ENCODE results near the gene VAMP2. TPM values are rescaled to one million over a fixed set of nuclear protein-coding genes. Genes with fewer than 3 reads are reported as not detected.

Gene VAMP2
- total RNA-seq, 1 donor from 2014 or later = 46.4 TPM

DNA sequence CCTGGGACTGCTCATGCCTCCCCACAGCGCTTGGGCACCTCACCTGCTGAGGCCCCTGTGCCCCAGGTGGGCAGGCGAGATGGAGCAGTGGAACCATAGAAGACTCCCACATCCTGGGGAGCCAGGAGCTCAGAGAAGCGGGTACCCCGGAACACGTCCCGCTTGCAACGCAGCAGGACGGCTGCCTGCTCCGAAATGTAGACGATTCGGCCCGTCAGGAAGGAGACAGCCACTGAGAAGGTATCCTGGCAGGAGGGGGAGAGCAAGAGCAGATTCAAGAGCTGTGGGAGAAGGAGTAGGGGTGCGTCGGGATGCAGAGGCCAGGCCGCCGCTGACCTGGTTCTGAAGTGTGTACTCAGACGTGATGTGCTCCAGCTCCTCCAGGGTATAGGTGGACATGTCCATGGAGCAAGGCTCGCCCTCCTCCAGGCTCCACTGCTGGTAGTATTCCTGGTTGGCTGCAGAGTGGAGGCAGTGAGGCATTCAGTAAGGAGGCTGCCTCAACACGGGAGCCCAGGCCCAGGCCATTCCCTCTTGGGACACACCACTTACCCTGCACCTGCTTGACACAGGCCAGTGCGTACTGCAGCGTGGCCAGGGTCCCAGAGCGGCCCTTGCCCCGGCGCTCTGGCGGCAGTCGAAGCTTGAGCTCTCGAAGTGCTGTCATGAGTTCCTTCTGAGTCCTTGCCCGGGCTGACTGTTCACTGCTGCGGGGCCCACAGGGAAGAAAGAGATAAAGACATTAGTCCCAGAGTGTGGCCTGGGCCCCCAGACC lies 13.1 kb downstream of the VAMP2 start:
- no peak for DNase-seq (ENCODE audit: low spot score, unreplicated experiment)
- TF ChIP-seq, protein P1, sequence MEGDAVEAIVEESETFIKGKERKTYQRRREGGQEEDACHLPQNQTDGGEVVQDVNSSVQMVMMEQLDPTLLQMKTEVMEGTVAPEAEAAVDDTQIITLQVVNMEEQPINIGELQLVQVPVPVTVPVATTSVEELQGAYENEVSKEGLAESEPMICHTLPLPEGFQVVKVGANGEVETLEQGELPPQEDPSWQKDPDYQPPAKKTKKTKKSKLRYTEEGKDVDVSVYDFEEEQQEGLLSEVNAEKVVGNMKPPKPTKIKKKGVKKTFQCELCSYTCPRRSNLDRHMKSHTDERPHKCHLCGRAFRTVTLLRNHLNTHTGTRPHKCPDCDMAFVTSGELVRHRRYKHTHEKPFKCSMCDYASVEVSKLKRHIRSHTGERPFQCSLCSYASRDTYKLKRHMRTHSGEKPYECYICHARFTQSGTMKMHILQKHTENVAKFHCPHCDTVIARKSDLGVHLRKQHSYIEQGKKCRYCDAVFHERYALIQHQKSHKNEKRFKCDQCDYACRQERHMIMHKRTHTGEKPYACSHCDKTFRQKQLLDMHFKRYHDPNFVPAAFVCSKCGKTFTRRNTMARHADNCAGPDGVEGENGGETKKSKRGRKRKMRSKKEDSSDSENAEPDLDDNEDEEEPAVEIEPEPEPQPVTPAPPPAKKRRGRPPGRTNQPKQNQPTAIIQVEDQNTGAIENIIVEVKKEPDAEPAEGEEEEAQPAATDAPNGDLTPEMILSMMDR (IDR thresholded peaks at IDR 0.05; ENCODE audit: unreplicated experiment) = no peak
- no peak overlapping the region for H3K4me3 Mint-ChIP-seq (ENCODE audit: low read depth)
- peaks cover 12% of the 10 kb centered on the region for H3K36me3 Mint-ChIP-seq (ENCODE audit: insufficient read depth)
- peaks cover 13% of the 10 kb centered on the region for H3K4me1 Mint-ChIP-seq (ENCODE audit: low read depth)
- H3K27me3 Mint-ChIP-seq = no peaks in the 10 kb centered on the region
- H3K27ac Mint-ChIP-seq = no peak overlapping the region
- no peaks in the 10 kb centered on the region for H3K9me3 Mint-ChIP-seq (ENCODE audit: low read depth)

DNA sequence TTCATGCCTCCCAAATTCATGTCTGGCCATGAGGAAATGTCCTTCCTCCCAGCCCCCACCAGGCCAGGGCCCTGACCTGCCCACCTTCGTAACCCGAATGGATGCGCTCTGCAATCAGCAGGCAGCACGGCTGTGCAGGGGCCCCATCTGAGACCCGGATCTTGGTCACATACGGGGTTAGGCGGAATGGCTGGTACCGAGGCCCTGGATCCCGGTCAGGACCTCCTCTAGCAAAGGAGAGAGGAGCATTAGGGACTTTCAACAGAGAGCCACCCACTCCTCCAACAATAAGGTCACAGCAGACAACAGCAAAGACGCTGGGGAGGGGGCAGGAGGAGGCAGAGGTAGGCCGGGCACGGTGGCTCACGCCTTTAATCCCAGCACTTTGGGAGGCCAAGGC lies 14.2 kb downstream of the VAMP2 start:
- H3K27ac Mint-ChIP-seq = no peak overlapping the region
- no peak overlapping the region for H3K4me3 Mint-ChIP-seq (ENCODE audit: low read depth)
- peaks cover 8% of the 10 kb centered on the region for H3K4me1 Mint-ChIP-seq (ENCODE audit: low read depth)
- DNase-seq (ENCODE audit: low spot score, unreplicated experiment) = no peak
- no peaks in the 10 kb centered on the region for H3K9me3 Mint-ChIP-seq (ENCODE audit: low read depth)
- H3K27me3 Mint-ChIP-seq = no peaks in the 10 kb centered on the region
- peaks cover 16% of the 10 kb centered on the region for H3K36me3 Mint-ChIP-seq (ENCODE audit: insufficient read depth)
- TF ChIP-seq, protein P1 (IDR thresholded peaks at IDR 0.05; ENCODE audit: unreplicated experiment) = no peak

DNA sequence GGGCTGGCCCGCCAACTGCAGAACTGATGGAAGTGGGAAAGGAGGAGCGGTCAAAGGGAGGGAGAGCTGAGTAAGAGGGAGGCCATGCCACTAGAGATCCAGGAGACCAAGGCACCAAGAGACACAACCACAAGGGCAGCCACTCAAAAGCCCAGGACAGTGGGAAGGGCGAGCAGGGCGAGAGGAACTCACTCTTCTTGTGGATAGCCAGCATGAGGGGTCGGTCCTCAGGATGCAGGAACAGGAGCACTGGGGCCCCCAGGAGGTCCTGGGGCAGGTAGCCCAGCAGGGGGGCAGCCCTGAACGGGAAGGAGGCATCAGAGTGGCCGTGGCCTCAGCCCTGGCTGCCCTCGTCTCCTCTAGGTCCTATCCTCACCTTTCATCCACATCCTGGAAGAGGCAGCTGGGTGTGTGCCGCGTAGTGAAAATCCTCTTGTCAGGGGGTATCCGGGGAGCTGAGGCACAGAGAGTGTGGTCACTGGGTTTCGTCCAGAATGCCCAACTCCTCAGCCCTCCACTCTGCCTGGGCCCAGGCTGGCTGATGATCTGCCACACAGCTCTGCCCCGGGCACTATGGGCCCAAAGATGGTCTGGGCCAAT lies 14.8 kb downstream of the VAMP2 start:
- TF ChIP-seq, protein P1 (IDR thresholded peaks at IDR 0.05; ENCODE audit: unreplicated experiment) = no peak
- no peaks in the 10 kb centered on the region for H3K27me3 Mint-ChIP-seq
- no peak overlapping the region for H3K27ac Mint-ChIP-seq
- no peak overlapping the region for H3K4me3 Mint-ChIP-seq (ENCODE audit: low read depth)
- H3K9me3 Mint-ChIP-seq (ENCODE audit: low read depth) = no peaks in the 10 kb centered on the region
- H3K36me3 Mint-ChIP-seq (ENCODE audit: insufficient read depth) = peaks cover 16% of the 10 kb centered on the region
- peaks cover 2% of the 10 kb centered on the region for H3K4me1 Mint-ChIP-seq (ENCODE audit: low read depth)
- DNase-seq (ENCODE audit: low spot score, unreplicated experiment) = no peak

DNA sequence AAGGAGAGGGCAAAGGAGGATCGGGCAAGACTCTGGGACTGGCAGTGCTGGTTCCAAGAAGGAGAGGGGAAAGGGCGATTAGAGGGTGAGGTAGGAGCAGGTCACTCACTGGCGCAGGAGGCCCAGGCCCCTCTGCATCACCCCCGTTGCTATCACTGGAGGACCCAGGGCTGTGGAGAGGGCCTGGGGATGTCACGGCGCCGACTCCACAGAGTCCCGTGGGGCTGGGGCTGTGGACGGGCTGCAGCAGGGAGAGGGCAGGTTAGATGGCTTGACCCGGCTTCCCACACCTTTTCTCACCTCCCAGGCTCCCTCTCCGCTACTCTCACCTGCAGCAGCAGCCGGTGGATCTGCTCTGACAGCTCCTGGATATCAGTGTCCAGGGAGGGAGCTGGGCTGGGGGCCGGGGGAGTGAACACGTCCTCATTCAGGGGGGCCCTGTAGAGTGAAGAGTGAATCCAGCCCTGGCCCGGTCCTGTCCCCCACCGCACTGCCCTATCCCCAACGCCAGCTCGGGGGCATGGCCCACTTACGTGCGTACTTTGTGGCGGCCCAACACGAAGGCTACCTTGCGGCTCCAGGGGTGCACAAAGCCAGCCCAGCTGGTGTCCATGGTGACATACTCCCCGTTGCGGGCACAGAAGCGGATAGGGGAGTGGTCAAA lies 15.5 kb downstream of the VAMP2 start:
- H3K9me3 Mint-ChIP-seq (ENCODE audit: low read depth) = no peaks in the 10 kb centered on the region

More for the DNA sequence above, 15.5 kb downstream of the VAMP2 start:
- Mint-ChIP-seq H3K27me3 (no peaks in the 10 kb centered on the region), H3K36me3 (ENCODE audit: insufficient read depth) (peaks cover 19% of the 10 kb centered on the region), H3K4me3 (ENCODE audit: low read depth) (no peak overlapping the region), H3K27ac (peak overlapping the region; percentile 29), H3K4me1 (ENCODE audit: low read depth) (peaks cover 1% of the 10 kb centered on the region)
- TF ChIP-seq, protein P1 (IDR thresholded peaks at IDR 0.05; ENCODE audit: unreplicated experiment) = no peak
- DNase-seq (ENCODE audit: low spot score, unreplicated experiment) = no peak
